Stimulated activated effector memory CD8-positive, alpha-beta T cell treated with anti-CD3 and anti-CD28 coated beads, Interleukin-12 subunit alpha, Interleukin-12 subunit beta, amount 100 ng/mL, for 72 hours (primary cell): Measurements from ENCODE around the gene APBB1.
"Not testable (repeated sequence)": the region's sequence is repeated elsewhere in the genome, so short reads cannot be mapped to it uniquely, and the experiment has no call there.

Source experiments
- ATAC-seq: fragments of 150-1000 bp; cut with Tn5 transposase; 2 replicates; pipeline ENCODE4 v1.10.0; 2021
- DNase-seq, 2 donors: peaks; one replicate each; pipeline ENCODE4 v3.0.0; 2021 to 2022; ENCODE audit warnings: low spot score in 2 of 2
- H3K27ac Mint-ChIP-seq: one replicate; pipeline ENCODE4 v1.8.0; 2022; ENCODE audit warnings: mild to moderate bottlenecking, mixed read lengths
- H3K36me3 Mint-ChIP-seq: one replicate; pipeline ENCODE4 v1.8.0; 2022; ENCODE audit warnings: mild to moderate bottlenecking, mixed read lengths
- H3K4me1 Mint-ChIP-seq: one replicate; pipeline ENCODE4 v1.8.0; 2022; ENCODE audit warnings: mixed read lengths
- H3K4me3 Mint-ChIP-seq: one replicate; pipeline ENCODE4 v1.8.0; 2022; ENCODE audit warnings: mild to moderate bottlenecking, mixed read lengths
- H3K9me3 Mint-ChIP-seq: one replicate; pipeline ENCODE4 v1.8.0; 2022; ENCODE audit warnings: mixed read lengths

Gene APBB1

GRCh38 chr11:6404342-6405051 is 14.4 kb downstream of the APBB1 start:
- Mint-ChIP-seq H3K4me1 (peaks cover 75% of the 10 kb centered on the region), H3K36me3 (peaks cover 34% of the 10 kb centered on the region), H3K27ac (peak overlapping the region; percentile 90)

GRCh38 chr11:6403539-6403938 is 15.4 kb downstream of the APBB1 start:
- peaks cover 82% of the 10 kb centered on the region for H3K4me1 Mint-ChIP-seq
- H3K27ac Mint-ChIP-seq: peak overlapping the region; percentile 90
- H3K4me3 Mint-ChIP-seq: peak overlapping the region; percentile 68
- peaks cover 33% of the 10 kb centered on the region for H3K36me3 Mint-ChIP-seq
- no peaks in the 10 kb centered on the region for H3K9me3 Mint-ChIP-seq
- DNase-seq (peak in 1 of 2 donors; percentile 49), ATAC-seq (no peak)

More at GRCh38 chr11:6404342-6405051, 14.4 kb downstream of the APBB1 start:
- no peaks in the 10 kb centered on the region for H3K9me3 Mint-ChIP-seq
- peak overlapping the region; percentile 10 for H3K4me3 Mint-ChIP-seq
- ATAC-seq: peak; percentile 66
- DNase-seq: peak in 1 of 2 donors; percentile 49

DNA sequence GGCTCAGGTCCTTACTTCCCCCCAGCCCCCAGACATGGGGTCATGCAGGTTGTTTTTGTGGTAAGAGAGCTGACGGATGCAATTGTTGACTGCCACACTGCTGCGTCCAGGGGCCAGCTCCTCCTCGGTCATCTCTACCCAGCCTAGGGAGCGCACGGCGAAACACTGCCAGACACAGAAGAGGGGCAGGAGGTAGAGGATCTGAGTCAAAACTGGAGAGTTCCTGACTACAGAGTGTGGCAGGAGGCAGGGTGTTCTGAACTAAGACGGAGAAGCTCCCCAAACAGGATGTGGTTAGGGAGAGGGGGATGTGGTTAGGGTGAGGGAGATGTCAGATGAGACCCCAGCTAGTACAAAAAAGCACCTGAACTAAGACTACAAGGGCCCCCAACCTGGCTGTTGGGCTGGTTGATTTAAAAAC is 16.3 kb downstream of the APBB1 start:
- Mint-ChIP-seq H3K4me1 (peaks cover 76% of the 10 kb centered on the region), H3K36me3 (peaks cover 37% of the 10 kb centered on the region), H3K27ac (peak overlapping the region; percentile 90), H3K9me3 (no peaks in the 10 kb centered on the region), H3K4me3 (peak overlapping the region; percentile 68)
- ATAC-seq (peak; percentile 90), DNase-seq (peak; percentile 41 to 80)

DNA sequence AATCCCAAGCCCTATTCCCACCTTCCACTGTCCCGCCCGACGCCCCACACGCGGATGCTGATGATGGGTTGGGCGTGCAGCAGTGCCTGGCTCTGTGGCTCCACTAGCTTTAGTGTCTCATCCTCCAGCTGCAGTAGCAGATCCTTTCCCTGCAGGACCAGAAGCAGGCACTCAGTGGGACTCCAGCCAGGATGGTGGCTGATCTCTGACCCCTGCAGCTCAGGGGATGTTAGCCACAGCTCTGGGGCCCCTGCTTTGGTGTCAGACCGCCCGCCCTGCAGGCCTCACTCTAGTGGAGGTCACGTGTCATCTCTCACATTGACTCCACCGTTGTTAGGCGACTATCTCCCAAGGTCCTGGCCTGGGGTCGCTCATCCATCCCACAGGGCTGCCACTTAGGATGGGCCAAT is 16.8 kb downstream of the APBB1 start:
- Mint-ChIP-seq H3K4me3 (peak overlapping the region; percentile 68), H3K36me3 (peaks cover 39% of the 10 kb centered on the region), H3K9me3 (no peaks in the 10 kb centered on the region), H3K4me1 (peaks cover 72% of the 10 kb centered on the region), H3K27ac (peak overlapping the region; percentile 90)
- ATAC-seq: peak; percentile 72
- DNase-seq: peak in 1 of 2 donors; percentile 75

DNA sequence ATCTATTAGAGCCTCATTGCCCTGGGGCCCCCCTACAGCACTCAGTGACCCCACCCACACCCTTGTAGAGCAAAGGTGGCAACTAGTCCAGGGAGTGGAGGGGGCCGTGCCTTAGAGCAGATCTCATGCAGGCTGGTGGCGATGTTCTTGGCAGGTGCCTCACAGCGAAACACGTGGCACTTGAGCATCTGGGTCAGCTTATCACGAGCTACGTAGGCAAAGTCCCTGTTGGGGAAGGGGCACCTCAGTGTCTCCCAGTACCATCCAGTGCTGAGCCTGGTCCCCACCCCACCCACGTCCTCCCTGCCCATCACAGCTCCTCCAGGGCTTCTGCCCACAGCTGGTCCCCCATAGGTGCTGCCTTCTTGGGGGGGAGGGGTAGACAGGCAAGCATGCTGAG is 17.4 kb downstream of the APBB1 start:
- peak overlapping the region; percentile 90 for H3K27ac Mint-ChIP-seq
- peaks cover 66% of the 10 kb centered on the region for H3K4me1 Mint-ChIP-seq
- H3K36me3 Mint-ChIP-seq: peaks cover 41% of the 10 kb centered on the region
- DNase-seq: no peak
- no peak overlapping the region for H3K4me3 Mint-ChIP-seq
- ATAC-seq: no peak
- no peaks in the 10 kb centered on the region for H3K9me3 Mint-ChIP-seq

DNA sequence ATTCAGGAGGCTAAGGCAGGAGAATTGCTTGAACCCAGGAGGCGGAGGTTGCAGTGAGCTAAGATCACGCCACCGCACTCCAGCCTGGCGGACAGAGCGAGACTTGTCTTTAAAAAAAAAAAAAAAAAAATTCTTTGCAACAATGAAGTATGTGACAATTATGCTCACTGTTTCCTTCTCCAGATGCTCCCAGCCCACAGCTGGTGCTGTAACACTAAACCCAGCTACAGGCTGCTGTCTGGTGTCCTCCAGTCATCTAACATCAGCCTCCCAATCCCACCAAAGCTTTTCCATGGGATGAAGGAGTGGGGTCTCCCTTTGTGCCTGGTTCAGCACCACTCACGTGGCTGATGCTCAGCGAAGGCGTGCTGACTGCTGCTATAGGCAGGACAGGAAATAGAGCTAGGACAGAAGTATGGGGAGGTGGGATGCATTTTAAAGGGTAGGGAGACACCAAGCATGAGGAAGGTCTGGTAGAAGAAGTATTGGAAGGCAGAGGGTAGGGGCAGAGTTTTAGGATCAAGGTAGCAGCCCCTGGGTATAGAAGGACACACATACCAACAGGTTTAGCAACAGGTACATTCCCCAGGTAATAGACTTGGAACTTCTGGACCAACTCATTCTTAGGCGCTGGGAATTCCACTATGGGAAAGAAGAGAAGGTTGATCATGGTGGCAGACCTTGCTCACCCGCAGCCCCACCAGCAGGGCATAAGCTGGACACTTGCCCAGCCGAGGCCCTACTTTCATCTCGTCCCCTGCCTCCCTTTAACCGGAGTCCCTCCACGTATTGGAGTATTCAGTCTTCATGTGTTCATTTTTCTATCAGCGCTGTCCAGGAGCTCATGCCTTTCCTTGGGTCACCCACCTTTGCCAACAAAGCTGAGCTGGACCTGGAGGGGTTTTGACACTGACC is 18.2 kb downstream of the APBB1 start:
- Mint-ChIP-seq H3K9me3 (no peaks in the 10 kb centered on the region), H3K36me3 (peaks cover 48% of the 10 kb centered on the region), H3K4me1 (peaks cover 58% of the 10 kb centered on the region), H3K4me3 (no peak overlapping the region), H3K27ac (peak overlapping the region; percentile 90)
- DNase-seq: no peak
- no peak for ATAC-seq

DNA sequence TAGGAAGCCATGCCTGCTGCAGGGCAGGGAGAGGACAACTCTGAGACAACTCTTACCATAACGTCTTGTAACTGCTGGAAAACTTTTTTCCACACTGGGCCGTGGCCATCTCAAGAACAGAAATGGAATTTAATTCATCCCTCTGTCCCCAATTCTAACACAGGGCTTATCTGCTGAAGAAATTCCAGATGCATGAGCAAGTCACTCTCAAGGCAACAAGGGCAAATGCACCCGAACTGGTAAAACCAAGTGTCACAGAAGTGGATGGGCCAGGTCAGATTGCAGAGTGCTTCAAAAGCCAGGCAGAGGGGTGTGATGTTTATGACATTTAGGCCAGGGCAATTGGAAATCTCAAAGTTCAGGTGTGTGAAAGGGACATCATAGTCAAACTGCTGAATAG is 21.3 kb downstream of the APBB1 start:
- peaks cover 52% of the 10 kb centered on the region for H3K36me3 Mint-ChIP-seq
- H3K27ac Mint-ChIP-seq: no peak overlapping the region
- no peak overlapping the region for H3K4me3 Mint-ChIP-seq
- ATAC-seq (no peak), DNase-seq (no peak)
- H3K4me1 Mint-ChIP-seq: peaks cover 40% of the 10 kb centered on the region
- no peaks in the 10 kb centered on the region for H3K9me3 Mint-ChIP-seq

DNA sequence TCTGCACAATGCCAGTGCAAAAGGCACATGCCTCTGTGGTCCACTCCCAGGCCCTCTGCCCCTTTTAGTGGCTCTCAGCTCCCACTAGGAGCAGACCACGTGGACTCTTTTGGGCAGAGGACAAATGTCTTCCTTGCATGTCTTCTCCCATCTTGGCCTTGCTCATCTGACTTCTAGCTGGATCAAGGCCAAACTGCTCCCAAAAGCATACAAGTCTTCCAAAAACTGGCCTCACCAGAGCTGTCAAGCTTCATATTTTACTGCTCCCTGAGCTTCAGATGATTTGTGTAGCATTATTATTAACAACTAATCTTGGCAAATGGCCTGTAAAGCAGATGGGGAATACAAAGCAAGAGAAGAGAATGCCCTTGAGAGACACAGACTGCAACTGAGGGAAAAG is 21.7 kb downstream of the APBB1 start:
- no peak overlapping the region for H3K27ac Mint-ChIP-seq
- H3K9me3 Mint-ChIP-seq: no peaks in the 10 kb centered on the region
- no peak for DNase-seq
- no peak for ATAC-seq
- peaks cover 37% of the 10 kb centered on the region for H3K4me1 Mint-ChIP-seq
- no peak overlapping the region for H3K4me3 Mint-ChIP-seq
- peaks cover 50% of the 10 kb centered on the region for H3K36me3 Mint-ChIP-seq

GRCh38 chr11:6395470-6396060 is 23.3 kb downstream of the APBB1 start:
- DNase-seq (no peak), ATAC-seq (no peak)
- Mint-ChIP-seq H3K27ac (peak overlapping the region; percentile 67), H3K36me3 (peaks cover 37% of the 10 kb centered on the region), H3K4me3 (no peak overlapping the region), H3K9me3 (no peaks in the 10 kb centered on the region), H3K4me1 (peaks cover 34% of the 10 kb centered on the region)

GRCh38 chr11:6393989-6394670 is 24.8 kb downstream of the APBB1 start:
- peaks cover 32% of the 10 kb centered on the region for H3K36me3 Mint-ChIP-seq
- H3K27ac Mint-ChIP-seq: peak overlapping the region; percentile 75
- H3K4me3 Mint-ChIP-seq: no peak overlapping the region

GRCh38 chr11:6392251-6392650 is 26.6 kb downstream of the APBB1 start:
- Mint-ChIP-seq H3K4me3 (peak overlapping the region; percentile 84), H3K36me3 (peaks cover 26% of the 10 kb centered on the region), H3K27ac (peak overlapping the region; percentile 75), H3K4me1 (peaks cover 37% of the 10 kb centered on the region)
- not testable (repeated sequence) for DNase-seq, ATAC-seq, H3K9me3 Mint-ChIP-seq

More at GRCh38 chr11:6393989-6394670, 24.8 kb downstream of the APBB1 start:
- no peak for DNase-seq
- Mint-ChIP-seq H3K4me1 (peaks cover 34% of the 10 kb centered on the region), H3K9me3 (no peaks in the 10 kb centered on the region)
- ATAC-seq: no peak

DNA sequence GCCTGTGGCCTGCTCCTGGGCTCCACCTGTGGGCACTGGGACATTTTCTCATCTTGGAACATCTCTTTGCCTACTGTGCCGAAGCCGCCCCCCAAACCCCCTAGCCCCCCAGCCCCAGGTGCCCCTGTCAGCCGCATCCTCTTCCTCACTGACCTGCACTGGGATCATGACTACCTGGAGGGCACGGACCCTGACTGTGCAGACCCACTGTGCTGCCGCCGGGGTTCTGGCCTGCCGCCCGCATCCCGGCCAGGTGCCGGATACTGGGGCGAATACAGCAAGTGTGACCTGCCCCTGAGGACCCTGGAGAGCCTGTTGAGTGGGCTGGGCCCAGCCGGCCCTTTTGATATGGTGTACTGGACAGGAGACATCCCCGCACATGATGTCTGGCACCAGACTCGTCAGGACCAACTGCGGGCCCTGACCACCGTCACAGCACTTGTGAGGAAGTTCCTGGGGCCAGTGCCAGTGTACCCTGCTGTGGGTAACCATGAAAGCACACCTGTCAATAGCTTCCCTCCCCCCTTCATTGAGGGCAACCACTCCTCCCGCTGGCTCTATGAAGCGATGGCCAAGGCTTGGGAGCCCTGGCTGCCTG is 27.3 kb downstream of the APBB1 start:
- Mint-ChIP-seq H3K4me1 (peaks cover 37% of the 10 kb centered on the region), H3K4me3 (peak overlapping the region; percentile 84), H3K36me3 (peaks cover 25% of the 10 kb centered on the region), H3K27ac (no peak overlapping the region), H3K9me3 (no peaks in the 10 kb centered on the region)
- no peak for DNase-seq
- ATAC-seq: no peak

GRCh38 chr11:6390718-6391469 is 28.0 kb downstream of the APBB1 start:
- peaks cover 18% of the 10 kb centered on the region for H3K36me3 Mint-ChIP-seq
- DNase-seq (peak in 1 of 2 donors; percentile 60), ATAC-seq (no peak)
- peak overlapping the region; percentile 97 for H3K27ac Mint-ChIP-seq
- no peaks in the 10 kb centered on the region for H3K9me3 Mint-ChIP-seq
- H3K4me3 Mint-ChIP-seq: peak overlapping the region; percentile 84
- peaks cover 37% of the 10 kb centered on the region for H3K4me1 Mint-ChIP-seq
